OCI-LY3 (cell line): ENCODE measurements around the gene JAK2.

Source experiments
- CTCF ChIP-seq: fragments of 200-600, 300-600 bp; sonication (generic); IDR thresholded peaks from 2 replicates; pipeline ENCODE4 v1.5.1; 2014; ENCODE audit warnings: antibody characterized with exemption, low read length, low read depth
- EZH2phosphoT487 ChIP-seq: fragments of 200-600 bp; shearing (Covaris generic); IDR thresholded peaks from 2 replicates; pipeline ENCODE4 v1.6.1; 2018; ENCODE audit warnings: antibody characterized with exemption, mixed run types, low read depth

- TF ChIP-seq CTCF (no peak), EZH2phosphoT487 (no peak)
These were observed 46.6 kb upstream of the JAK2 start for GRCh38 chr9:4938496-4938895.
